Embryonic facial prominence (tissue), 1 donor: ENCODE measurements around the gene PPP1R13B.

Experiments
- DNase-seq: peaks from one replicate; pipeline ENCODE4 v3.0.0-alpha.2; 2016; ENCODE audit errors: extremely low spot score

The PPP1R13B gene

DNA sequence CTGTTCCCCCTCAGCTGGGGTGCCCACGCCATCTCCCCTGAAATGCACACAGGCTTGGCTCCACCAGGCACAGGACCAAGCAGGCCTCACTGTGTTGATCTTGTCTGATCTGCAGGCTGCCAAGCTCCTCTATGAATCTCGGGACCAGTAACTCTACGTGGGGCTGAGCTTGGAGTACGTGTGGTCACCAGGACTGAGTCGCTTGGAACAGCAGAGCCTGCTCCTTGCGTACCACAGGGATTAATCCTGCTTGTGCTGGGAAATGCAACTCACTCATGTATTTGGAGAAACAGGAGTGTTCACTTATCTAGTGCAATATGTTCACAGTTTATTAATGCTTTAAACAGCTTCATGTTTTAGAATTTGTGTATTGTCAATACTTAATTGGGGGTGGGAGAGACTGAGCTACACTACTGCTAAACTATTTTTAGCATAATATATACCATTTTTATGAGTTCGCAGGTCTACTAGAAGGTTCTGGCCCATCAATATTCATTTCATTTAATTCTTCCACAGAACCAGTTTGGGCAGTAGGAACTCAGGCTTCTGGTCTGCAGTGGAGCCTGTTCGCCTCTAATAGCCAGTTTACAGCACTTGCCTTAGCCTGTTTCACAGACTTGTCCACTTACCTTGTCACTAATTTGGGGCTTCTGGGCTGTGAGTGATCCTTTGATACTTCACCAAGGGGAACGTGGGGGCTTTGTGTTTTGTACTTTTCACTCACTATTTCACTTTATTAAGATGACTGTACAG, 114.3 kb downstream of the PPP1R13B start:
- DNase-seq = no peak

DNA sequence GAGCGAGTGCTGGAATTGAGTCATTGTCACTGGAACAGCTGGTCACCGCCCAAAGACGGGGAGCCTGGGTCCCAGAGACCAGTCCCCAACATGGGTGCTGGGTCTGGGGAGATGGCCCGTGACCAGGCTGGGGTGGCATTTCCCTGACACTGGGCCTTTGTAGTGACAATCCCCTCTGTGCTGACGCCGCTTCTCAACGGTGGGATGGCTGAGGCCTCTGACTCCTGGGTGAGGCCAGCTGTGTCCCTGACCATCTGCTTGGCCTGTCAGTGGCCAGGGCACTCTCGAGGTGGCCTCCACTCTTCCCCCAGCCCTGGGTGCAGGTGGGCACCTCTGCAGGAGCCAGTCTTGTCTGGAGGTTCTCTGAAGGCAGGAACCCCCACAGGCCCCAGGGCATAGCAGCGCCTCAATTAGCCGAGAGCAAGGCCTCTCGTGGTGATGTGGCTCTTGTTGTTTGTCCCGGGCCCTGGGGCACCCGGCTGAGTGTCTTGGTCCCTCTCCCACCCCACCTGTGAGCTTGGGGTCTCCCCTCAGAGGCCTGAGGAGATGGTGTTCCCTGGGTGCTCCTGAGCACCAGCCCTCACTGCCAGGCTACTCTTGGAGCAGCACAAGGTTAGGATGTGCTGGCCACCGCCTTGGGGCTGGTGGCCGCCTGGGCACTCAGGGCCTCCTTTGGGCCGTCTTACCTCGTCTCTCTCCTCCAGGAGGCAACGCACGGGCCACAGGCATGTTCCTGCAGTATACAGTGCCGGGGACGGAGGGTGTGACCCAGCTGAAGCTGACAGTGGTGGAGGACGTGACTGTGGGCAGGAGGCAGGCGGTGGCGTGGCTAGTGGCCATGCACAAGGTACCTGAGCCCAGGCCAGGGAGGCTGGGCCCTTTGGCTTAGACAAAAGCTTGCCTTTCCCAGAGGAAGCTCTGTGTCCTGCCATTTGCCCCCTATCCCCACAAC, 115.2 kb downstream of the PPP1R13B start:
- no peak for DNase-seq

DNA sequence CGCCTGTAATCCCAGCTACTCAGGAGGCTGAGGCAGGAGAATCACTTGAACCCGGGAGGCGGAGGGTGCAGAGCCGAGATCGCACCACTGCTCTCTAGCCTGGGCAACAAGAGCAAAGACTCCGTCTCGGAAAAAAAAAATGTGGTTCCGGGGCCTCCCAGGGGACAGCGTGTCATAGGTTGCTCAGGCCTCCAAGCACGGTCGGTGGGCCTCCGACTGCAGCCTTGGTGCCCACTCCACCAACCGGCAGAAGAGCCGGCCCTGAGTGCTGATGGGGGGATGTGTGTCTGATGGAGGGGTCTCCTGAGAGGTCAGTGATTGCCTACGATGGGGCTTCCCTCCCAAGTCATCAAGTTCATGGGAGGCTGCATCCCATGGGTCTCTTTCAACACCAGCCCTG, 115.9 kb downstream of the PPP1R13B start:
- no peak for DNase-seq

DNA sequence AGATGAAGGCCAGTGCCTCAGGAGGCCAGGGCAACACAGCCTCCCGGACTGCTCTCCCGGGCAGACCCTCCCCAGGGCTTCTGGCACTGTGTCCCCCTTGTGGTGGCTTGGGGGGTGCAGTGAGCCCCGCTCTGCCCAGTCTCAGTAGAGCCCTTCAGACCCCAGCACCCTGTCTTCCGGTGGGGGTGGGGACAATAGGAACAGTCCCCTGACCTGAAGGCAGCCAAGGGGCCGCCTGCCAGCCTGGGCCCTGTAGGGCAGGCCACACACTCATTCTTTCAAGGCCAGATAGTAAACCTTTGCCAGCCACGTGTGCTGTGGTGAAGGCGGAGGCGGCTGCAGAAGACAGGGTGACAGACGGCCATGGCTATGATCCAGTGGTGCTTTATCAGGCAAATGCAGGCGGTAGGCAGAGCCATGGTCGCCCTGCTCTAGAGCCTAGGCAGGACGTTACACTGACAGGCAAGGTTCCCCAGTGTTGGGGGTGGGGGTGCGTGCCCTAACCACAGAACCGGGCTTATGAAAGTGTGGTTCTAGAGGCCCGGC, 116.8 kb downstream of the PPP1R13B start:
- DNase-seq = no peak

DNA sequence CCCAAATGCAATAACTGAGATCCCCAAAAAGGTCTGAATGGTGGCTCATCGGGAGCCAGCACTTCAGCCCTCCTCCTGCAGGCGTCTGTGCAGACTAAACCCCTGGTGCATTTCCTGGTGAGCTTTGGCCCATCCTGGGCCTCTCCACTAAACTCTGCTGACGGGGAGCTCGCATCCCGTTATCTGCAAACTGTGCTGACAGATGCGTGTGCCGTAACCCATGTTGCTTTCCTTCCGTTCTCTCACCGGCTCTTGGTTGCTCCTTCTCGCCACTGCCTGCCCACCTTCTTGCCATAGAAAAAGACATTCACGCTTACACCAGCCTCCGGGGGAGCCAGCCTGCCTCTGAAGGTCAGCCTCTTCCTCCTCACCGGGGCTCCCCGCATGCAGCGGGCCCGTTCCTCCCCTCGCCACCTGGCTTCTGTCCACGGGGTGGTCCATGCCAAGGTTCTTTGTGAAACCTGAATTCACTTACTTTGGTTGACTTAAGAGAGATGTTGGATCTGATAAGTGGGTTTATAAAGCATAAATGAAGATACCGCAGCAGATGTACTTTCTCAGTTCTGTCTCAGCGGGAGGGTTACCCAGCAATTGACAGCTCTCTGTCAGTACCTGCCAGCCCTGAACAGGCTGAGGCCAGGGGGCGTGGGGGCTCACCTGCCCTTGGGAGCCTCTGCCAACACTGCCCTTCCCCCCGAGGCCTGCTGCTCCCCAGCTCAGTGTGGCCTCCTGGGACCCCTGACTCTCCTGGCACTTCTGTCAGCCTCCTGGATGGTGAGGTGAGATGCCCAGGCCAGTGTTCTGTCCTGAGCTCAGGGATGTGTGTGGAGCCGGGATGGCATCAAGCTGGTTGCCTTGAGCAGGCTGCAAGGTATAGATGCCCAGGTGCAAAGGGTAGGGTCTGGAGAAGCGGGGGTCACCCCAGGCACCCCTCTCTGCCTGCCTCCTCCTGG, 117.6 kb downstream of the PPP1R13B start:
- DNase-seq = no peak

DNA sequence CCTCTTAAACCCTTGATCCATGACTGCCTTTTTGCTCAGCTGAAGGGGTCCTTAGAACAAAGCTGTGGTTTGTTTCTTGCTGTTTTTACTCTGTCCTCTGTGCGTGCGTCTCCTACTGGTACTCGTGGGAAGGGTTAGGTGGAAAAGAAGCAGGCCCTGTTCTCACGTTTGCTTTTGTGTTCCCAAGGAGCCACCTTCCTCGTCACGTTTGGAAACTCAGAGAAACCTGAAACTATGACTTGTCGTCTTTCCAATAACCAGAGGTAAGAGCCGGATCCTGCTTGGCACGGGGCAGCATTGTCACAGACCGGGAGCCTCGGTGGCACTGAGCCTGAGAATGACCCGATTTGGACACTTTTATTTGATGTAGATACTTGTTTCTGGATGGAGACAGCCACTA, 118.7 kb downstream of the PPP1R13B start:
- DNase-seq = no peak

DNA sequence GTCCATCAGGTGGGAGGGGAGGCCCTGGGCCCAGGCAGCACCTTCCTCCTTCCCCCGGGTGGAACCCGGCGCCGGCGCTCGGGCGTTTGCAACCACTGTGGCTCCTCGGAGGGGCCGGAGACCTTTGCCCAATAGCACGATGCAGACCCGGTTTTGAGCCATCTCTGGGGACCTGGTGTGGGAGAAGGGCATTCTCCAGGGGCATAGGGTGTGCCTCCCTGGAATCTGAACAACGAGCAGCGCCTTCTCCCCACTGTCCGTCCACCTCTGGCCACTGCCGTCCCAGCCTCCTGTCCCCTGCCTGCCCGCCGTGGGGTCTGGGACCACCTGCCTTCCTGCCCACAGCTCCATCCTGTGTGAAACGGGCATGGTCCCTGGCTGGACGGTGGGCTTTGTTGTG, 119.2 kb downstream of the PPP1R13B start:
- DNase-seq = no peak

DNA sequence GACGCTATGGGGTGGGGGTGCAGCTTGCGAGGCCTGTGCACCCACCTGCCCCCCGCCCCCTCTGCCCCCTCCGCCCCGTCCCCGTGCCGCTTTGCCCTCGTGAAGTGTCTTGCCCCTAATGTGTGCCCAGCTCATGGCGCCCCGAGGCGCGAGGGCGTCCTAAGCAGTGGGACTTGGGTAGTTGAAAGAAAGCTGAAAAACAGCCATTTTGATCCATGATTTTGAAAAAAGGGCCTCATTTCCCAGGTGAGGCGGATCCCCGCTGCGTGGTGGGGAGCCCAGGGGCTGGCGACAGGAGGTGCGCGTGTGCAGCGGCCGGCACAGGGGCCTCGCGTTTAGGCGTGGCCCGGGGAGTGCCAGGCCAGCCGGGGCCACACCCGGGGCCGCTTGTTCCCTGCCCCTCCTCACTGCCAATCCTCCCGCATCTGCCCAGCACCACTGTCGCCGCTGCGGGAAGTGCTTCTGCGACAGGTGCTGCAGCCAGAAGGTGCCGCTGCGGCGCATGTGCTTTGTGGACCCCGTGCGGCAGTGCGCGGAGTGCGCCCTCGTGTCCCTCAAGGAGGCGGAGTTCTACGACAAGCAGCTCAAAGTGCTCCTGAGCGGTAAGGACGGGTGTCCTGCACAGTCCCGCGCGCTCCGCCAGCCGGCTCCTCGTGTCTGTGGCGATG, 119.9 kb downstream of the PPP1R13B start:
- no peak for DNase-seq

DNA sequence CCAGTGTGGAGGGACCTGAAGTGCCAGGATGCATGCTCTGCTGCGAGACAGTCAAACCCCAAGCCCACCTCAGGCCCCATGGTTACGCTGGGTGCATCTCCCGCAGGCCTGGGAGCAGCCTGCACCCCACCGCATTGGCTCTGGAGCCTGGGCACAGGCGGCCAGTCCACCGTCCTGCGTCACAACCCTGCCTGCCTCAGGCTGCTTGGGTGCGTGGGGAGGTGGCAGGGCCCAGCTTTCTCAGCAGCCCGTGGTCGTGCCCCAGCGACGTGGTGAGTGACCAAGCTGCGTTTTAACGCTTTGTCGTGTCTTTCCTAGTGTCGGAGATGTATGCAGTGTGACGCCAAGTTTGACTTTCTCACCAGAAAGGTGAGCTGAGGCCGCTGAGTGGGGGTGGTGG, 120.9 kb downstream of the PPP1R13B start:
- DNase-seq = no peak

DNA sequence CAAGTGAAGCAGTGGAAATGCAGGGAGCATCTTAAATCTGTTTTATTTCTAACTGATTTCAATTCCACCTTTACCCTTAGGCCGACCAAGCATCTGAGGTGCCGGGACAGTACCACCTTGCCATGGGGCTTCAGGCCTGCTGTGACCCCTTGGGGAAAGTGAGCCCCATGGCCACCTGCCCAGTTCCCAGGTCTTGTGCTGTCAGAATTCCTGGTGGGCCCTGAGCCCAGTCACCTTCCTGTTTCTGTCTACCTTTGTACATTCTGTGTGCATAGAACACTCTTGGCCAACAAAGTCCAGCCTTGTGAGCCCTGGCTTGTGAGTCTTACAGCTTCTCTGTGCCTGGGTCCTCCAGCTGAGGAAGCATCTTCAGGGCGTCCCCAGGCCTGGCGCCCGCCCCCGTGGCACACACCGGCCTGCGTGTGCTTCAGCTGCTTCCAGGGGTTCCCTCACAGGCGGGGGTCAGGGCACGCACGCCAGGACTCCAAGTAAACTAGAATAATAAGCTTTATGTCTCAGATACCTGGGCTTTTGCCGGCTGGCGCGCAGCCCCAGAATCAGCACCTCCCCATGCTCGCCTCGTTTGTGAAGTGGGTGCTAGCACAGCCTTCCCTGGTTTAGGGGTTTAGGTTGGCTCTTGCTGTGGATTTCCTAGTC, 121.5 kb downstream of the PPP1R13B start:
- no peak for DNase-seq

DNA sequence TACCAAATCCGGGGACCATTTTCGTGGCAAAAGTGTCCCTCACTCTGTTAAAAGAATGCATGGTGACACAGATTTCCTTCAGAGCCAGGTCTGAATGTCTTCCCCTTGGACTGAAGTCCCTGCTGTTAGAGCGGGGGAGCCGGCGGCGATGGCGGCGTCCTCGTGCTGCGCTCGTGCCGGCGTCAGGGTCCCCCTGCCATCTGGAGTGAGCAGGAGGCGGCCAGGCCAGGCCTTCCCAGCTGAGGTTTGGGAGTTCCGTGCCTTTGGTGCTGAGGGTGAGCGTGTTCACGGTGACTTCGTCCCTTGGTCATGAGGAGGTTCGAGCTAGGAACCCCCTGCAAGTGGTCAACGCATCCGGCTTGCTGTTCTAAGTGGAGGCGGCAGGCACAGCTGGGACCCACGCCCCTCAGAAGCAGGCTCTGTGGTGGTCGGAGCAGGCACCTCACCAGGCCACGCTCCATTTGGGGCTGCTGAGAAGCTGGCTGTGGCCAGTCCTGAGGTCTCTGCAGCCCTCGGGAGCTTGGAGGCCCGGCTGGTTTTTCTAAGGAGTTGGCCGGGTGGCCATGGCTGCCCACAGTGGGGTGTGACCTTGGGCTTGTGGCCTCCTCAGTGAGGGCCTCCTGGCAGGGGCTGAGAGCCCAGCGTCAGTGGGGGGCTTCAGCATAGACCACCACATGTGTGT, 122.2 kb downstream of the PPP1R13B start:
- DNase-seq = no peak

DNA sequence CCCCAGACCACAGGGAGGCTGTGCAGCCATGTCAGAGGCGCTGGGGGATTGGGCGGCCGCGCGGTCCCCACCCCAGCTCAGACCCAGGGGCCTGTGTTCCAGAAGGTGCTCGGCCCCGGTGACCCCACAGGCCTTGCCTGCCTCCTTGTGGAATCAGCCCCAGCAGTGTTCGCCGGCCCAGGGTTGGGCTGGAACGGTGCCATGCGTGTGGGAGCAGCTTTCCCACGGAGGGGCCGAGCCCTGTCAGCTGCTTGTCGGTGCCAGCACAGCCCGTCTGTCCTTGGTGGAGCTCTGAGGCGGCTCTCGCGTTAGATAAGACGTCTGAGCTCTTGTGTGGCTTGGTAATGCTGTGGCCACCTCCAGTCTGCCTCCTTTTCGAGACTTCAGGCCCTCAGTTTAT, 123.3 kb downstream of the PPP1R13B start:
- DNase-seq = no peak

DNA sequence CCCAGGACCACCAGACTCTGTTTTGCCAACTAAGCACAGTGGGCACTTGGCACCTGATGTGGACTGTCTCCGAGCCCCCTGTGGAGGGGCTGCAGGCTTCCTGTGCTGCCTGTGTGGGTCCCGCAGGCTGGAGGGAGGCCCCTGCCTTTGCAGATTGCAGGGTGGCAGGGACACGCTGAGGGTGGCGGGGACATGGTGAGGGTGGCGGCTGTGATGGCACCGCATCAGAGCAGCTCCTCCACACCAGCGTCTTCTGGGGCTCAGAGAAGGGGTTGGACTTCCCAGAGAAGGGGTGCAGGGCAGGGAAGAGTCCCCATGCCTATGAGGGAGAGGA, 123.7 kb downstream of the PPP1R13B start:
- no peak for DNase-seq

DNA sequence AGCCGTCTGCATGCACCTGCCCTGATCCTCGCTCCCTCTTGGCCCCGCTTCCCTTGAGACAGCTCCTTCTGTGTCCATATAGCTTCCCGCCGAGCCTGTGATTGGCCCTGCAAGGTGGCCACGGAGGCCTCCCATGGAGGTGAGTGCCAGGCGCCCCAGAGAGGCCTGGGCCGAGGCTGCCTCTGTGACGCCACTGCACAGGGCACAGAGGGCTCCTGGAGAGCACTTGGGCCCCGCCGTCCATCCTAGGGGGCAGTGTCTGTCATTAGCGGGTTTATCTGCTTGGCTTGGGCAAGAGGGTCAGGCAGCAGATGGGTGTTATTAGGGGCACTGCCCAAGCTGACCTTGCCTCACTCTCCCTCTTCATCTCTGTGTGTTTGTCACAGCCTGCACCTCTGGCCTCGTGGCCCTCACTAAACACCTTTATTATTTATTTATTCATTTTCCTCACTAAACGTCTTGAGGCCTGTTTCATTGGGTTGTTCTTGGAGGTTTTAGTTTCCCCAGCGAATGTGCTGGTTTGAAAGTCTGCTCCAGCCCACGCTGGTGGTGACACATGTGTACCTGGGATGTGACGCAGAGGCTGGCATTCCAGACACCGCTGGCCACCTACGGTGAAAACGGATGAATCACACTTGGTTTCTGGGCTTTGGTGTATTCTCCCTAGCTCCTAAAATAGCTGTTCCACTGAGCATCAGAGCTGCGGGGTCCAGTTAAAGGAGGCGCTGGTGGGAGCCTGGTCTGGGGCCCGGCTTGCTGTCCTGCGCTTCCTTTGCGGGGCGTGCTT, 125.8 kb downstream of the PPP1R13B start:
- DNase-seq = no peak

DNA sequence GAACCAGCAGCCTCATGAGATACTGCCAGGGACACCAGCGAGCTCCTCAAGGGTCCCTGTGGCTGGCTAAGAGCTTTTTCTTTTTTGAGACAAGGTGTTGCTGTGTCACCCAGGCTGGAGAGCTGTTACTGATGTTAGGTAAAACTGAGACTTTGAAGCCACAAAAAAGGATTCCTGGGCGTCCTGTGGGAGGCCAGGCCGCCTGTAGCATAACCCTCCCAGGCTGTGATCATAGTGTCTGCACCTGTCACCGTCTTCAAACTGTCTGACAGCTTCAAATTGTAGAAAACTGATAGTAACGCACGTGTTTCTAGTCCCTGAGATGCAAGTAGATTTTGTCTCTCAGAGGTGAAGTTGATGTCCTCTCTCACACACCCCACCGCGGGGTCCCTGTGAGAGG, 127.6 kb downstream of the PPP1R13B start:
- DNase-seq = no peak

DNA sequence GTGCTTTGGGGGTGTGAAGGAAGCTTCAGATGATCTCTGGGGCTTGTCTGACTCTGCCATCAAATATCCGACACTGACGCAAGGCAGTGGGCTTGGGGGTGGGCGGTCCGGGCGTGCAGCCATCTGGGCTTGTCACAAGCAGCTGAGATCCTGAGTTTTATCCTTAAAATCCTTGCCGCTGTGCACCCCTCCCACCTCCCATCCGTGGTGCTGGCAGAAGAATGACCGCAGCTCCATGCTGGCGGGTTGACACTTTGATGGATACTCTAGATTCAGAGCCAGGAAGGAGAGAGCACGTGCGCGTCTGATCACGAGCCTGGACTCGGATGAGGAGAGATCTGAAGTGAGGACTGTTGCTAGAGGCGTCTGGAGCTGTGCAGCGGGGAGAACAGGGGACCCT, 128.8 kb downstream of the PPP1R13B start:
- no peak for DNase-seq

DNA sequence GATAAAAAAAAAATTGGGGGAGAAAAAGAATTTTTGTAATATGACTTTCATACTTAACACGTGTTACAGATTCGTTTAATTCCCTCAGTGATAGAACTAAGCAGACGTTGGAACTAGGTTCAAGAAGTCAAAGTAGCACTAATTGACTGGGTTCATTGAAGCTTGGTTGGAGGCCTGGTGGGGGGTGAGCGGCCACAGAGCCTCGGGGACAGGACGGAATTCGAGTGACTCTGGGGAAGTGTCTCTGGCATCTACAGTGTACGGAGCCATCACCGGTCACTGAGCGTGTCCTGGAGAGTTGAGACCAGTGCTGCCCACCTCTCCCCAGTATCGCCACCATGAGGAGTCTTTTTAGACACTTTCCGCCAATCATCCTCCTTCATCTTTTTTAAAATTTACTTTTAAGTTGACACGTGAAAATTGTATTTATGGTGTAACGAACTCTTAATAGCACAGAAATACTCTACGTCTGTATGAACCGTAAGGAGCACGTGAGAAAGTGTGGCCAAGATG, 130.4 kb downstream of the PPP1R13B start:
- DNase-seq = no peak

DNA sequence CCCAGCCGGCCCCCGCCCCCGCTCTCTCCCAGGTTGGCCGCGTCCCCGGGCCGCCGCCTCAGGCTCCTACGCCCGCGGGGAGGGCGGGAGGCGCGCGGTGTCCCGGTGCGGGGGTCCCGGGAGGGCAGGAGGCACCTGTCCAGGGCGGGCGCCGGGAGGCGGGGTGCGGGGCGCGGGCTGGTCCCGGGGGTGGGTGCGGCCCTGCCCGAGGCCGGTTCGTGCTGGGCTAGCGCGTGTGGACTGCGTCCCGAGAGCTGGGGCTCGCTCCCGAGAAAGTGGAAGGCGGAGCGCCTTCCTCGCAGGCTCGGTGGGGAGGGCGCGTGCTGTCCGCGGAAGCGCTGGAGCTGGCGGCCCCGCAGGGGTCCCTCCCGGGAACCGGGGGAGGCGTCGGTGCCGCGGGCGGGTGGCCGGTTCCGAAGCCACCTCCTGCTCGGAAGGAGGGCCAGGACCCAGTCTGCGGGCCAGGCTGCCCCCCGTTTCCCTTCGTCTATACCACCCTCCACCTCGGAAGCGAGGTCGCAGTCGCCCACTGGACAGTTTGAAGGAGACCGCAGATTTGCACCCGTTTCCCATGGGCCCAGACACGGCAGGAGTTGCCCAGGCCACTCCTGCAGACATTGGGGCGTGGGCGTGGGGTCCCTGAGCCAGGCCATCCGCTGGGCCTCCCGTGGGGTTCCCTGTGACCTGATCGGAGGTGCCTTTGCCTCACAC, 131.1 kb downstream of the PPP1R13B start:
- DNase-seq = no peak
